Central memory CD8-positive, alpha-beta T cell (primary cell): ENCODE data around the gene TMEM263.

ENCODE experiments used
- ATAC-seq: fragments of 150-1000 bp; cut with Tn5 transposase; replicated peaks from 2 replicates; pipeline ENCODE4 v1.10.0; 2022; ENCODE audit warnings: mild to moderate bottlenecking, moderate FRiP score, moderate number of reproducible peaks; ENCODE audit not compliant: poor library complexity, severe bottlenecking; ENCODE audit errors: extremely low read depth
- DNase-seq, 2 donors: peaks; one replicate each; pipeline ENCODE4 v3.0.0; 2021; ENCODE audit warnings: low spot score in 2 of 2
- H3K27ac Mint-ChIP-seq: one replicate; pipeline ENCODE4 v1.8.0; 2022; ENCODE audit warnings: low read depth, mild to moderate bottlenecking, moderate library complexity, mixed read lengths
- H3K27me3 Mint-ChIP-seq: one replicate; pipeline ENCODE4 v1.8.0; 2022; ENCODE audit warnings: mixed read lengths
- H3K36me3 Mint-ChIP-seq: one replicate; pipeline ENCODE4 v1.8.0; 2022; ENCODE audit warnings: mild to moderate bottlenecking, moderate library complexity, mixed read lengths; ENCODE audit not compliant: insufficient read depth
- H3K4me1 Mint-ChIP-seq: one replicate; pipeline ENCODE4 v1.8.0; 2022; ENCODE audit warnings: mixed read lengths
- H3K4me3 Mint-ChIP-seq: one replicate; pipeline ENCODE4 v1.8.0; 2022; ENCODE audit warnings: mild to moderate bottlenecking, moderate library complexity, mixed read lengths
- H3K9me3 Mint-ChIP-seq: one replicate; pipeline ENCODE4 v1.8.0; 2022; ENCODE audit warnings: mixed read lengths

The TMEM263 gene

DNA sequence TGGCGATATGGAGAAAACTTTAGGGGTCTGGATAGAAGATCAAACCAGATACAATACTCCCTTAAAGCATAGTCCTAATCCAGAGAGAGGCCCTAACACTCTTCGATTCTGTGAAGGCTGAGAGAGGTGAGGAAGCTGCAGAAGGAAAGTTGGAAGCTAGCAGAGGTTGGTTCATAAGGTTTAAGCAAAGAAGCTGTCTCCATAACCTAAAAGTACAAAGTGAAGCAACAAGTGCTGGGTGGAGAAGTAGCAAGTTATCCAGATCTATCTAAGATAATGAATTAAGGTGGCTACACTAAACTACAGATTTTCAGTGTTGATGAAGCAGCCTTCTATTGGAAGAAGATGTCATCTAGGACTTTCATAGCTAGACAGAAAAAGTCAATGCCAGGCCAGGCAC, 55.8 kb downstream of the TMEM263 start:
- ATAC-seq (no peak), DNase-seq (no peak)
- Mint-ChIP-seq H3K9me3 (no peaks in the 10 kb centered on the region), H3K36me3 (peaks cover 10% of the 10 kb centered on the region), H3K4me1 (no peaks in the 10 kb centered on the region), H3K27me3 (no peaks in the 10 kb centered on the region), H3K27ac (no peak overlapping the region), H3K4me3 (no peak overlapping the region)

DNA sequence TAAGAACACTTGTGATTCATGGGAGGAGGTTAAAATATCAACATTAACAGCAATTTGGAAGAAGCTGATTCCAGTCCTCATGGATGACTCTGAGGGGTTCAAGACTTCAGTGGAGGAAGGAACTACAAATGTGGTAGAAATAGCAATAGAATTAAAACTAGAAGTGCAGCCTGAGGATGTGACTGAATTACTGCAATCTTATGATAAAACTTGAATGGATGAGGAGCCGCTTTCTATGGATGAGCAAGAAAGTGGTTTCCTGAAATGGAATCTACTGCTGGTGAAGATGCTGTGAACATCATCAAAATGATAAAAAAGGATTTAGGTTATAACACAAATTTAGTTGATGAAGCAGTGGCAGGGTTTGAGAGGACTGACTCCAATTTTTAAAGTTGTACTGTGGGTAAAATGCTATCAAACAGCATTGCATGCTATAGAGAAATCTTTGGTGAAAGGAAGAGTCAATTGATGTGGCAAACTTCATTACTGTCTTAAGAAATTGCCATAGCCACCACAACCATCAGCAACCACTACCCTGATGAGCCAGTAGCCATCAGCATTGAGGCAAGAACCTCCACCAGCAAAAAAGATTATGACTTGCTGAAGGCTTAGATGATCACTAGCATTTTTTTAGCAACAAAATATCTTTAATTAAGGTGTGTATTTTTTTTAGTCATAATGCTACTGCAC, 57.2 kb downstream of the TMEM263 start:
- ATAC-seq (no peak), DNase-seq (no peak)
- no peak overlapping the region for H3K27ac Mint-ChIP-seq
- no peaks in the 10 kb centered on the region for H3K4me1 Mint-ChIP-seq
- H3K27me3 Mint-ChIP-seq: no peaks in the 10 kb centered on the region
- no peaks in the 10 kb centered on the region for H3K9me3 Mint-ChIP-seq
- H3K36me3 Mint-ChIP-seq: peaks cover 9% of the 10 kb centered on the region
- H3K4me3 Mint-ChIP-seq: no peak overlapping the region

DNA sequence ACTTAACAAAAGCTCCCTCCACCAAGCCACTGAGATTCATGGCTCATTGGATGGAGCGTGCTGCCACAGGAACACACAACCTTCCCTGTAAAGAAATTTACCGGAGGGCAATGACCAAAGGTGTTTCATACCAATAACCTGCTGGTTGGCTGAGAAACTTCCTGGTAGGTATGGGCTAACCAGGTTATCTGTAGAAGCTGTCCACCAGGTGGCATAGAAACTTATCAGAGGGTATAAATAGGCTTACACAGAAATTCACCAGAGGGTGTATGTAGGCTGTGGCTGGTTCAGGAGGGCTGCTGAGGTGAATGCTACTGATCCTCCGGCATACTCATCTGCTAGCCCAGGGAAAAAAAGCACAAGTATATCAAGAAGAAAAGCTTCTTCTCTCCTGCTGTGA, 58.3 kb downstream of the TMEM263 start:
- no peaks in the 10 kb centered on the region for H3K4me1 Mint-ChIP-seq
- no peak overlapping the region for H3K27ac Mint-ChIP-seq
- ATAC-seq: no peak
- no peaks in the 10 kb centered on the region for H3K9me3 Mint-ChIP-seq
- H3K27me3 Mint-ChIP-seq: no peaks in the 10 kb centered on the region
- peaks cover 7% of the 10 kb centered on the region for H3K36me3 Mint-ChIP-seq
- no peak overlapping the region for H3K4me3 Mint-ChIP-seq
- DNase-seq: no peak

DNA sequence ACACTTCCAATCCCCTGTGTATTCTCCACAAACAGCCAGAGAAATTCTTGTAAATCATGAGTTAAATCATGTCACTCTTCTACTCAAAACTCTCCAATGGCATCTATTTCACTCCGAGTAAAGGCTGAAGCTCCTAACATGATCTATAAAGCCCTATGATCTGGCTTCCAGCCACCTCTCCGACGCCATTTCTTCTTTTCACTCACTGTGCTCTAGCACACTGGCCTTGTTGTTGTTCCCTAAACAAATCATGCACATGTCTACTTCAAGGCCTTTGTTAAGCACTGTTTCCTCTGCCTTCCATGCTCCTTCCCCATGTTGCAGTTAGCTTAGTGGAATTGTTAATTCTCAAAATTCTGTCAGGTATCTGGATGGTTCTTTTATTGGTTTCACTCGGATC, 61.3 kb downstream of the TMEM263 start:
- DNase-seq: no peak
- Mint-ChIP-seq H3K27ac (no peak overlapping the region), H3K36me3 (peaks cover 11% of the 10 kb centered on the region)

DNA sequence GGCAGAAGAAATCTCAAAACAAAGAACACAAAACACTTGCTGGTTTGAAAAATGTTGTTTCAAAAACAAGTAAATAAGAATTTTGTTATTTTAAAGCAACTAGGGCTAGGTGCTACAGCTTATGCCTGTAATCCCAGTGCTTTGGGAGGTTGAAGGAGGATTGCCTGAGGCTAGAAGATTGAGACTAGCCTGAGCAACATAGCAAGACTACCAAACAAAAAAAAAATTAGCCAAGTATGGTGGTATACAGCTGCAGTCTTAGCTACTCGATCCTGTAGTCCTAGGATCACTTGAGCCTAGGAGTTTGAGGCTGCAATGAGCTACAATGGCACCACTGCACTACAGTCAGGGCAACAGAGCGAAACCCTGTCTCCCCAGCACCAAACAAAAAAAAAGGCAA, 63.8 kb downstream of the TMEM263 start:
- H3K9me3 Mint-ChIP-seq: no peaks in the 10 kb centered on the region
- no peak overlapping the region for H3K27ac Mint-ChIP-seq
- H3K27me3 Mint-ChIP-seq: no peaks in the 10 kb centered on the region
- no peak overlapping the region for H3K4me3 Mint-ChIP-seq
- ATAC-seq: no peak
- DNase-seq: no peak
- peaks cover 12% of the 10 kb centered on the region for H3K36me3 Mint-ChIP-seq
- no peaks in the 10 kb centered on the region for H3K4me1 Mint-ChIP-seq

More for the DNA sequence above, 61.3 kb downstream of the TMEM263 start:
- no peaks in the 10 kb centered on the region for H3K4me1 Mint-ChIP-seq
- no peak for ATAC-seq
- H3K9me3 Mint-ChIP-seq: no peaks in the 10 kb centered on the region
- no peaks in the 10 kb centered on the region for H3K27me3 Mint-ChIP-seq
- H3K4me3 Mint-ChIP-seq: no peak overlapping the region
